ENCODE measurements around the gene SYT7.

SYT7 gene

DNA sequence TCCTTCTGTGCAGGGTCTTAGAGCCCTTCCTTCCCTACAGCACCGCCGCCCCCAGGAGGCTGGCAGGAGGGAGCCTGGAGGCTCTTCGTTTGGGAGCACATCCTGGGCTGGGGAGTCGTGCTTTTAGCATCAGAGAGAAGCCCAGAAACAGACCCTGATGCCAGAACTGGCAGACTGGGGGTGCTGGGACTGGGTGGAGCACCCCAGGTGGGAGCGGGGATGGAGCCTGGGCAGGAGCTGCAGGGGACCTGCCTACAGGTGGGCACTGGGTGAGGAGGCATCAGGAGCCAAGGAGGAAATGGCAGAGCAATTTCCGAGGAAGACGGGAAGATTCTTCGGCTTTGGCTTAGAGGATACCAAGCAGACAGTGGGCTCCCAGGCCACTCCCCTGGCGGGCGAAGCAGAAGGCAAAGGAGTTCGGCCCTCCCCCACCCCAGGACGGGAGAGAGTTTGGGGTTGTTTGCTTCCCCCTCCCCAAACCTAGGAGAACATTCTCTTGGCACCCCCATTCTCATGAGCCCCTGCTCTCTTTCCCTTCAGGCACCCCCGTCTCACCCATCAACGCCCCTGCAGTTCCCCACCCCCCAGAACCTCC is 1.1 kb downstream of the SYT7 start:
- no peak for DNase-seq

DNA sequence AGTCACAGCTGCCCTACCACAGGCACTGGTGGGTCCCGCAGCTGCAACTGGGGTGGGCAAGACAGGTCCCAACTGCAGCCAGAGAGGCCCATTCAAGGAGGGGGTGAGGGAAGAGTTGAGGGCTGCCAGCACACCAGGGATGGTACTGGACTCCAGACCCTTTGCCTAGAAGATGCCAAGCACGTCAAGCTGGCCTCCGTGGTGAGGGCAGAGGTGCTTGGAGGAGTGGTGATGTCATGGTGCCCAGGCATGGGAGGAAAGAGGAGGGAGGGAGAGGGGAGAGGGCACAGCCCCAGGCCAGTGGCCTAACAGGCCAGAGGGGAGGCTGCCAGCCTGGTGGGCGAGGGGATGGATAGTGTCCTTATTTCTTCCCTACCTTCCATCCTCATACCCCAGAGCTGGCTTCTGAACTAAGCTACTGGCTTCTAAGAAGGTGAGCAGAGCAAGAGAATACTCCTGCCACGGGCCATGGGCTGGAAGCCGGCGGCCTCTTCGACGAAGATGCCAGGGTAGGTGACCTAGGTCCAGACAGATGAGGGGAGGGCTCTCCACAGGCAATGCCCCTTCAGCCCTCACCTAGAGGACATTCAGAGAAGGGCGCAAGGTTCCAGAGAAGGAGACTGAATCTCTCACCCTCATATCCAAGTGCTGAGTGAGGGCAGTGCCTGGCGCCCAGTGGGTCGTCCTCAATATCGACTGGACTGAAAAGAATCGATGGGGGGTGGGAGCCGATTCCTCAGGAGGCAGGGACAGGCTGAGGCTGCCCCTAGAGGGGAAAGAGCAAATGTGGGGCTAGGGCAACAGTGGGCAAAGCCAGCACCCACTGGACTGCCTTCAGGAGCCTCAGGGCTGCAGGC is 1.8 kb downstream of the SYT7 start:
- no peak for DNase-seq

DNA sequence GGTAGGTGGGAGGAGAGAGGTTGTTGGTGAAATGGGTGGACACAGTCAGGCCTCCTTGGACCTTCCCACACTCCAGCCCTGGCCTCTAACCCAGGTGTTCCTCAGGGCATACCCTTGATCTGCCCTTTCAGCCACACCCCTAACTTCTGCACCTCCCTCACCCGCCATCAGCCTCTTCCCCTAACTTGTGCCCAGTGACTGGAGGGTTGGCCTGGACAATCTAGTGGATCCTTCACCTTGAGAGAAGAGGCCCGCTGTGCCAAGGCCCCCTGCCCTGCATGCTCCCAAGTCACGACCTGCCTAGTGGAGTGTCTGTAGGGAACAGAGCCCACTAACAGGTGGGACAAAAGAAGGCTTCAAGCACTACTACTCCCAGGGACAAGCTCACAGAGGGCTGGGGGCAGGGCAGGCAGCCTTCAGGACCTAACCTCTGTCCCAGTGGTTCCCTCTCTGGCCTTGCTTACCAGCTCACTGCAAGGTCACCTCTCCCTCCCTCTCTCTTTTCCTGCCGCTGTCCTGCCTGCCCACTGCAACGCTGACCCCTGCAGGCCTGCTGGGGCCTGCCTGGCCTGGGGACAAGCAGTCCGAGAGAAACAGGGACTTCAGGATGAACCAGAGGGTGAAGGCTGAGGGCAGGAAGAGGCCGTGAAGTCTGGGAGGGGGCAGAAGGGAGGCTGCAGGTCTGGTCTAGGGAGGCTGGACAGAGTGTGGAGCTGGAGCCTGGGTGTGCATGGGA is 3.3 kb downstream of the SYT7 start:
- peak; percentile 70 for DNase-seq

DNA sequence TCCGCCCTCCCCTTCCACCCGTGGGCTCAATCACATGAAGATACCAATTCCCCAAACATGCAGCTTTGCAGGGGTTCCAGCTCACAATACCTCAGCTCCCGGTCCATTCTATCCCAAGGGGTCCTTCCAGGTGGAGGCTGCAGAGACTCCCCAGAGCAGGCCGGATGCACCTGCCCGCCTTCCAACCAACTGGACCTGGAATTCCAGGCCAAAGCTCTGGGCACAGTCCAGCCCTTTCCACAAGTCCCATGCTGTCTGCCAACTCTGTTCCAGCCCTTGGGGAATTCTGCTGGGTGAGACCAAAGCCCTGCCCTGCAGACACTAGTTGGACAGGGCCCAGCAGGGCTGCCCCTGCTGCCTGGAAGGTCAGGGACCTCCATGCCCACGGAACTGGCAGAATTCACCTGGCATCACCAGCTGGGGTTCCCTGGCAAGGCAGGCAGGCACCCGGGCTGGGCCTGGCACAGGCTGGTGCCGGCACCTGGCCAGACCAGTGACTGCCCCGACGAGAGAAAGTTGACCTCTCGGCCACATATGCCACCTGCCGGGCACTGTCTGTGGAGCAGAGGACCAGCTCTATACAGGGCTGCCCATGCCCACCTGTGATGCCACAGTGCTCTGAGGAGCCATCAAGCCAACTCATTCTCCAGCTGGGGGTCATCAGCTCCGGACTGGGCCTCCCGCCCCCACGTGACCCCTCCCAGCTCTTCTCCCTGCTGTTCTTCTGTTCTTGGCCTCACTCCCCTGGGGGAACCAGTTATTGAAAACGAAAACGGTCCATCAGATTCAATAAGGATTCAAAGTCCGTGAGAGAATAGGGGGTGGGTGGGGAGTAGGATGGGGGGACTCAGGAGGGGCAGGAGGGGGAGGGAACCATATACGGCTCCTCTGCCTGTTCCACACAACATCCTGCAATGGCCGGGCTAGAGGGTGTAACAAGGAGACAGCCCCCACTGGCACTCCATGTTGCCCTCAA is 4.7 kb downstream of the SYT7 start:
- peak; percentile 94 for DNase-seq

DNA sequence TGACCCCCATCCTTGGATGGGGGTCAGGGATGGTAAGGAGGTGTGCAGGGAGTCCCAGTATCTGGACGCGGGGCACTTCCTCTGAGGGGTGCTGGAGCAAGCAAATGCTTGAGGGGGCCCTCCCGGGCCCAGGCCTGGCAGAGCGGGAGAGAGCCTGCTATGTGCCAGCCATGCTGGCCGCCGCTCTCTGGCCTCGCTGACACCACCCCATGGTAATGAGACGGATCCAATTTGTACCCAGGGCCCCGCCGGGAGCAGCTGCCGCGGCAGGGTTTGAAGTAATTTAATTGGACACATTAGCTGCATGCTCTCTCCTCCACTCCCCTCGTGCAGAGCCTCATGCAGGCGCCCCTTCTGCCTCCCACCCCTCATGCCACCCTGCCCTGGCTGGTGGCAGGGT is 6.3 kb downstream of the SYT7 start:
- DNase-seq, result peak; percentile 85

DNA sequence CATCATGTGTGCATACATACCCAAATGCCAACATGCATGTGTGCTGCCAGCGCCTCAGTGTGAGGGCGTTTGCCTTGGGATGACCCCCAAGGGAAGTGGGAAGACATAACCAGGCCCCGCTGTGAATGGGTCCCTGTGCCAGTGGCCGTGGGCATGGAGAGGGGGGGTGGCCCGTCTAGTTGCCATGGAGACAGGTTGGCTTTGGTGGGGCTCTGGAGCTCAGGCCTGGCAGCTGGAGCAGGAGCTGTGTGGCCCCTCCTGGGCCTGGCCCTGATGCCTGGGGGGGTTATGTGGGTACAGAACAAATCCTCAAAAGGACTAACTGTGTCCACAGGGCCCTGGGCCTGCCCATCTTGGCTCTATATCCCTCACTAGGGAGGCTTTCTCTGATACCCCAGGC is 8.0 kb downstream of the SYT7 start:
- no peak for DNase-seq

DNA sequence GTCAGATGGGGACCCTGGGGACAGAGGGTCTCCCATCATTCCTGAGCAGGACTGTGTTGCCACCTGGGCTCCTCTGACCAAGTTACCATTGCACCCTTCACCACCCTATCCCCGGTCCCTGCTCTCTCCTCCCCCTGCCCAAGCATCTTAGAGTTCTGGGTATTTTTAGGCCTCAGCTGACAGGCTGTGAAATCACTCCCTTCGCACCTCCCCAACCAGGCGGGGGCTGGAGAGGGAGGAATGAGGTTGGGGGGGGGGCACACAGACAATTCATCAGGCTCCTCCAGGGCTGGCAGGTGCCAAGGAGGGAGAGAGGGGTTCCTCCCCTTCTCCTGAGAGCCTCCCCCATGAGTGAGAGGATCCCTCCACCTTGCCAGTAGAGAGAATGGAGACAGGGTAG is 9.0 kb downstream of the SYT7 start:
- no peak for DNase-seq

DNA sequence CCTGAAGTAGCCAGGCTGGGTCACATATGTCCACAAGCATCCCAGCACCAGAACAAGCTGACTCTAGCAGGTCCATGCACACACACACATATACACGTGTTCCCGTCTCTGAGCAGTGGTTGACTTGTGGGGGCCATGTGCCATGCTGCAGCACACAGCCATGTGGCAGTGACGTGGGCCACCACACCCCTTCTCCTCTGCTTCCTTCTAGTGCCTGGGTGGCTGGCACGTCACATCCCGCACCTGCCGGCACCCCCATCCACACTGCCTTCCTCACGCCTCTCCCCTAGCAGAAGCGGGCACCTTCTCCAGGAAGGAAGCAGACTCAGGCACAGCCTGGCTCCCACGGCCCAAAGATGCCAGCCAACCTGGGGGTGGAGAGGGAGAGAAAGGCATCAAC is 9.5 kb downstream of the SYT7 start:
- no peak for DNase-seq

DNA sequence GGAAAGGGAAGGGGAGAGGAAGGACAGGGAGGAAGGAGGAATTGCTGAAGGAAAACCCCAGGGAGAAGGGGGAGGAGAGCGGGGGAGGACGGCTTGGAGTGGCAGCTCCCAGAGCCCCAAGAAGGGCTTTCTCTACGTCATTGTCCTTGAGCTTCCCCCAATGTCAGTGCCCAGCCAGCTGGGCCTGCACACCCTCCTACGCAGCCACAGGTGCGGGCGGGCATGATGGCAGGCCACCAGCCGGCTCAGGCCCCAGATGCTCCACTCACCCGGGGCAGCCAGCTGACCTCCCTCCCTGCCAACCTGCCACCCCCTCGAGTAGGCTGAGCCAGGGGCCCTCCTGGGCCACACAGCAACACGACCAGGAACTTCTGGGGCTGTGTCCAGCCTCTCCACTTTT is 11.2 kb downstream of the SYT7 start:
- no peak for DNase-seq

DNA sequence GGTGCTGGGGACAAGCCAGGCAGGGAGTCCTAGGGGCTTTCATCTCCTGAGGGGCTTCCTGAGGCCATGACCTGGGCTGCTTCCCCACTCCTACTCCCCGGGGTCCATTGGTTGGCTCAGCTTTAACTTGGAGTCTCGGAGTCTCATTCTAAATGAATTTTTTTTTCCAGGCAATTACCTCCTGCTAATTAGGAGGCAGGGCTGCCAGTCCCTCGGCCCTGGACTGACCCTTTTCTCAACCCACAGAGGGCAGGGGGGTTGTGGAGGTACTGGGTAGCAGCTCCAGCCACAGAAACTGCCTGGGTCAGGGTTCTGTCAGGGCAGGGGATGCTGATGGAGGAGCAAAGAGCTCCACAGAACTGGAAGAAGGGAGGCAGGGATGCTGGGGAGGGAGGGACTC is 11.9 kb downstream of the SYT7 start:
- DNase-seq, result peak; percentile 73

DNA sequence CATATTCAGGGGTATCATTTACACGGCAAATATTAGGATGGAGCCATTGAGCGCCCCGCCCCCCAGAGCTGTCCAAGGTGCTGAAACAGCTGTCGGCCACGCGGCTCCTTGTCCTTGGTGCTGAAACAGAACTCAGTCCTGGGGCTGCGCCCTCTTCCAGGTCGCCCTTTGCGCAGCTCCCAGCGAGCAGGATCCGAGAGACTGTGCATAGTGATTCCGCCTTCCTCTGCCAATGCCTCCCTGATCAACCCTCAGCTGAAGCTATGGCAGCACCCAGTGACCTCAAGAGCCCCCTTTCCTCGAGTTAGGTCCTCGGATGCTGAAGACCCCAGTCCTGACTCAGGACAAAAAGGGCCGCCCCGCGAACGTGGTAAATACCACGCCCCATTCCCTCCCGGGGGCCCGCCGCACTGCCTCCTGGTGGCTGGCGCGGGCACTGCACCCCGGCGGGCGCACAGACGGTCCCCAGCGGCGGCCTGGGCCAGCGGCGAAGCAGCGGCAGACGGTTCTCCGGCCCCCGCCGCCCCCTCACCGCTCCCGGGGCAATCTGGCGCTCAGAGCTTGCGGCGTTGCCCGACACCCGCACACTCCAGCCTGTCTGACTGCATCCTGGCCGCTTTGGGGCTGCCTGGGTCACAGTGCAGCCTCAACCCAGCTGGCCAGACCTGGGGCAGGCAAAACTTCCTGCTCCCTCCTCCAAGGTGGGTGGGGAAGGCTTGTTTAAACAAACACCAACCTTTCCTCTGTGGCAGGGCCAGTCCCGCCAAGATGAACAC is 13.4 kb downstream of the SYT7 start:
- DNase-seq, result peak; percentile 93

DNA sequence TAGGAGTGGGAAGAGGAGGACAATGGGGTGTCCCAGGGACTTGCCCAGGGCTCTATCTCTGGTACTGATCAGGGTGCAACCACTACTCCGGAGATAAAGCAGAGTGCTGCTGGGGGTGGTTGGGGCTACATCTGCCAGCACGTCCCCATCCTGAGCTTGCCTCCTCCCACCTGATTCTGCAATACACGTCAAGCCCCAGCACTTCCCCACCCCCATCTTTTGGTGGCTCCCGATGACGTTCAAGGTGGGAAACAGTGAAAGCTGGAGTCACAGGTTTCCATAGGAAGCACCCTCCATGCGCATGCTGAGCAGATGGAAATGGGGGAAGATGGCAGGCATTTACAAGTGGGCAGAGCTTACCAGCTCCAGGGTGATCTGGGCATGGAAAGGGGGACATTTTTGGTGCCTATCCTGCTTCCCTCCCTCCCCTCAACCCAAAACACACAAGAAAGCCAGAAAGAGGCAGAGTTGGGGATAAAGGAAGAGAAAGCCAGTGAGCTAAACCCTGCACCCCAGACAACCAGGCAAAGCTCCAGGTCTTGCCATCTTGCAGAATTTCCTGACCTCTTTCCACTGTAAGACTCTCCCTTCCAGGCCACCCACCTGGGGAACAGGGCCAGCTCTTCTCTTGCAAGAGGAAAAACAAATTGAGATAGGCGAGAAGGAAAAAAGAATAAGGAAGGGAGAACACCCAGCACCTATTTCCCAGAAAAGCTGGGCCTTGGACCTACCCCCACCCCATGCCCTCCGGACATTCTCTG is 15.8 kb downstream of the SYT7 start:
- DNase-seq, result no peak

DNA sequence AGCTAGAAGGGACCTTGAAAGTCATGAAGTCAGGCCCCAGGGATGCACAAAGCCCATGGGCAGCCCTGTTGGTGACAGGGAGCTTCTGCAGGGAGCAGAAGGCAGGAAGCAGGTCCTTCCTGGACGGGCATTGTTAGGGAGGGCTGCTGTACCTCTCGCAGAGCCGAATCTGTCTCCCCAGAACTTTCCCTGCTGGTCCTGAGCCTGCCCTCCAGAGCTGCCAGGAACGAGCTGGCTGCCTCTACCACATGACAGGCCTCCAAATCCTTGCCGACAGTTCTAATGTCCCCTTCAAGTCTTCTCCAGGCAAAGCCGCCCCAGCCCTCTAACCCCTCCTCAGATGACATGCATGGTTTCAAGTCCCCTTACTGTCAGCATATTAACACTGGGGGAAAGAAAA is 20.1 kb downstream of the SYT7 start:
- DNase-seq, result no peak

DNA sequence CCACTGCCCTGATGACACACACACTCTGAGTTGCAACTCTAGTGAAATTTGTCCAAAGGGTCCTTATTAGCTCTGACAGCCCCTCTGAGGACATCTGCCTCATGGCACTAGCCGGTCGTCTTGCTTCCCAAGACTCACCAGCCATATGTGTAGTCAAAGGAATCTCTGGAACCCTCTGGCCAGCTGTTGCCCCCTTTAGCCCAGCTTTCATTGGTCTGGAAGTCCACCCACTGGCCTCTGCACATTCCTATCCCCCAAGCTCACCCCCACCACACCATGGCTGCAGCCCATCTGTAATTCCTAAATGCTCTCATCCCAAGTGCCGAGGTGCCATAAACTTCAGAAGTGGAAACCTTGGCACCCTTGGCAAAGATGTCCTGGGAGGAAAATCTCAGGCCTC is 24.3 kb downstream of the SYT7 start:
- DNase-seq, result peak; percentile 37

DNA sequence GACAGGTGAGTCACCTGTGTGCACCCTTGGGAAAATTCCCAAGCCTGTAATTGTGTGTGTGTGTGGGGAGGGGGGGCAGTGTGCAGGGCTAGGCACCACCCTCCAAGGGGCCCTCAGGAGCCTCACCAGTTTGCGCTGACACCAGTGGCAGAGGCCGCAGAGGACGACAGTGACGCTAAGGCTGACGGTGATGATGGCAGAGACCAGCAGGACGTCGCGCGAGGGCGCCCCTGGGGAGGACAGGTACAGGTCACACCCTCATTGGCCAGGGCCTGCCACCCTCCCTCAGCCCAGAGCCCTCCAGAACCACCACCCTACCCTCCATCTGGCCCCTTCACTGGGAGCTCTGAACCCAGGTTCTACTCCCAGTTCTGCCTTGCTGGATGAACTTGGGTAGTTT is 24.9 kb downstream of the SYT7 start:
- DNase-seq, result no peak

DNA sequence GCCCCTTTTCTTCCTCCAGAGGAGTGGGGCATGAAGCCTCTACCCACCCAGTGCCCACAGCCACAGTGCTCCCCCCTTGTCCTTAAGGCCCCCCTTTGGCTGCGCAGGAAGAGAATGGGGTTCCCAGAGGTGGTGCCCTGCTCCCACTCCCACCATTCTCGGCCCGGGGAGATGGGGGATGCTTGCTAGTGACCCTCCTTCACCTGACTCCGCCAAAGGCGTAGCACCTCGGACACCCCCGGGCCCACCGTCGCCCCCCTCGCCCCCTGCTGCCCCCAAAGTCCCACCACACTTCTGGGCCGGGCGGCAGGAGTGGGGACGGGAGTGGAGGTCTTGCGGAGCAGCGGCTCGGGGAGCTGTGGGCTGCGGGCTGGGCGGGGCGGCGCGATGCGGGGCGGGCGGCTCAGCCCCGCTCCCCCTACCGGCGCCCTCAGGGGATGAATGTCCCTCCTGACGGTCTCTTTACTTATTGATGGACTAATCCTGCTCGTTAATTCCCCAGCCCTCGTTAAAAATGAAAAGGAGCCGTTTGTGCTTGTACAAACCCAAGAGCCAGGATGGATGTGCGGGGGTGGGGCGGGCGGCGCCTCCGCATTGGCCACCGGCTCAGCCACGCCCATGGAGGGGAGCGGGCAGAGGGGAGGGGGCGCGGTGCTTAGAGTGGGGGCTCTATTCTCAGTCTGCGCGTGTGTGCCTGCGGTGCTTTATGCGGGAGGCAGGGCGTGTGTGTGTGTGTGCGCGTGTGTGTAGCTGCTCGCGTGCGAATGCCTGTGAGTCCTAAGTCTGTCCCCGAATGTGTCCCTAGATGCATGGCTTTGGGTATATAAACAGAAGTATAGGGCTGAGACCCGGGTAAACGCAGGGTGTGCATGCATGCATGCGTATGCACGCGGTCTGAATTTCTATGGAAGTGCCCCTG is 25.6 kb downstream of the SYT7 start:
- peak; percentile 84 for DNase-seq

DNA sequence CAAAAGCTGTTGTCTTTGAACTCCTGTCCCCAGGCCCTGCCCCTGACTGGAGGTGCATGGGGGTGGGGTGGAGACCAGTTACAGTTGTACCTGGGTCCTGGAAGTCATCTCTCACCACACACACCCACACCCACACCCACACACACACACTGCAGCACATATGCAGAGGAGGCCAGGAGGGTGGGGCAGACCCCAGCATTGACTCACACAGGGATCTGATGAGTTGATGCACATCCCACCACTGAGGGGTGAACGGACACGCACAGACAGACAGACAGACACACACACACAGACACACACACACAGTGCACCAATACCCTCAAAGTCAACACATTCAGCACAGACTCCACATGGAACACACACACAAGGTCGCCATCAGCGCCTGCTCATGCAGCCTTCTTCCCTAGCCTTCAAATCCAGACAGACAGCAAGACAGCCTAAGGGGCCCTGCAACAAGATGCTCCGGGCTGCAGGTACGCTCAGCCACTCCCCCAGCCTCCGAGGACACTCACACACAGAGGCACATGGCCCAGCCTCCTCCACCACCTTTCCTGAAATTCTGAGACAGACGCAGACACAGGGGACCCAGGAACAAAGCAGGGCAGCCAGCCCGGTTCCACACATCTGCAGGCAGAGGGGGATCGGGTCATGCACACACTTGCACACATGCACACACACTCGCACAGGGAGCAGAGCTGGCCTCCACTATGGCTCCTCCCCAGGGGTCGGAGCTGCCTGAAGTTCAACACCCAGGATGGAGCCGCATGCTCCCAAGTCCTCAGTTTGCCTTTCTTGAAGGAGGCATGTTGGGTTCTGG is 26.5 kb downstream of the SYT7 start:
- peak; percentile 46 for DNase-seq

DNA sequence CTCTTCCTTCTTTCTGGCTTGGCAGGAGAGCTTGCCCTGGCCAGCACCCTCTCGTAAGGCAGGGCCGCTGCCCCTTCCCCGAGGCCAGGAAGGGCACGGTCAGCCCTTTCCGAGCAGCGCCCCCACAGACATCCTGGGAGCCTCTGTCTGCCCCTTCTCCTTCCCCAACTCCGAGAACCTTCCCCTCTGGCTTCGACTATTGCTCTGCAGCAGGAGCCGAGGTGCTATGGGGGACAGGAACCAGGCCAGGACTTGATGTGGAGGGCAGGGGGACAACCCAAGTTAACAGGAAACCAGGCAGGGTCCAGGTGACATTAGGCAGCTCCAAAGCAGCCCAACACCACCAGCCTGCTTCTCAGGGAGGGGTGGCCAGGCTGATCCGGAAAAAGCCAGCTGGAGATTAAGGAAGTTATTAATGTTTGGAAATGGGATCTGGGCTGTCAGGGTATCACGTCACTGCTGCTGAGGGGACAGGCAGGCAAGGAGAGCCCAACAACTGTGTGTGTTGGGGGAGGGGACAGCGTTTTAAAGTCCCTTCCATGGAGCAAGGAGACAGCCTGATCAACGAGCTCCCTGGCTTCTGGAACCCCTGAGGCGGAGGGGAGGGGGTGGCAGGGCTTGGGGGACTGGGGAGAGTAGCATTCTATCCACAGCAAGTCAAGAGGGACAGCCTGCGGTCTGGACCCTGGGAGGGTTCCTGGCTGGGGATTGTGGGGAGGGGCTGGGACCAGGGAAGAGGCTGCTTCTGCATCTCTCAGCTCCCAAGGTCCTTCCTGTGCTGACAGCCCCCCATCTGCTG is 27.3 kb downstream of the SYT7 start:
- peak; percentile 61 for DNase-seq

Measured in eye (tissue), 1 donor.